MG63 (cell line): ENCODE results near the gene PFN2. TPM values are rescaled to one million over a fixed set of nuclear protein-coding genes. Genes with fewer than 3 reads are reported as not detected.
"Not testable (repeated sequence)": the region's sequence is repeated elsewhere in the genome, so short reads cannot be mapped to it uniquely, and the experiment has no call there.

Source experiments
- DNase-seq: peaks from one replicate; pipeline ENCODE4 v3.0.0-alpha.2; 2020
- H3K27me3 ChIP-seq: fragments of 250-450 bp; sonication (Bioruptor Pico); 2 replicates; pipeline ENCODE4 v1.5.1; 2020; ENCODE audit warnings: mild to moderate bottlenecking, moderate library complexity
- H3K36me3 ChIP-seq: fragments of 250-450 bp; sonication (Bioruptor Pico); 2 replicates; pipeline ENCODE4 v1.5.1; 2020; ENCODE audit warnings: mild to moderate bottlenecking, moderate library complexity
- H3K4me3 ChIP-seq: fragments of 250-450 bp; sonication (Bioruptor Pico); 2 replicates; pipeline ENCODE4 v1.5.1; 2020; ENCODE audit warnings: mild to moderate bottlenecking, moderate library complexity
- H3K9me3 ChIP-seq: fragments of 250-450 bp; sonication (Bioruptor Pico); 2 replicates; pipeline ENCODE4 v1.5.1; 2020; ENCODE audit warnings: mild to moderate bottlenecking, moderate library complexity
- total RNA-seq: library from RNA; depleted of rRNA; stranded (reverse); fragments of >200 nt; shearing (Covaris generic); gene quantifications from 2 replicates; pipeline ENCODE4 v1.2.3, GENCODE V29; 2014; ENCODE audit warnings: low replicate concordance; rRNA removed

Gene PFN2
- total RNA-seq: 493 and 609 TPM in 2 replicates

GRCh38 chr3:149970716-149971402, at the start of gene PFN2:
TSS of gene PFN2 (minus strand) at chr3:149970895. CDS start at chr3:149970856, 39 bp downstream.
- DNase-seq: peak; percentile 89
- peak within 1 kb of the TSS; percentile 78 for H3K4me3 ChIP-seq
- peaks cover 34% of the 10 kb centered on the region for H3K36me3 ChIP-seq
- H3K9me3 ChIP-seq: peaks cover 8% of the 10 kb centered on the region
- H3K27me3 ChIP-seq: no peaks in the 10 kb centered on the region

- no peaks in the 10 kb centered on the region for H3K27me3 ChIP-seq
- H3K4me3 ChIP-seq: no peak overlapping the region
- H3K36me3 ChIP-seq: no peaks in the 10 kb centered on the region
- H3K9me3 ChIP-seq: no peaks in the 10 kb centered on the region; the same call in 1 of the 2 replicates
- DNase-seq: no peak
Measured at GRCh38 chr3:150015901-150016300, 45.2 kb upstream of the PFN2 start.

GRCh38 chr3:150014782-150015181, 44.1 kb upstream of the PFN2 start:
- Histone ChIP-seq H3K9me3 (no peaks in the 10 kb centered on the region; the same call in 1 of the 2 replicates), H3K27me3 (no peaks in the 10 kb centered on the region), H3K36me3 (no peaks in the 10 kb centered on the region), H3K4me3 (no peak overlapping the region)
- no peak for DNase-seq

GRCh38 chr3:150013801-150014200, 43.1 kb upstream of the PFN2 start:
- no peaks in the 10 kb centered on the region; the same call in 1 of the 2 replicates for H3K9me3 ChIP-seq
- DNase-seq: no peak
- no peaks in the 10 kb centered on the region for H3K27me3 ChIP-seq
- no peaks in the 10 kb centered on the region for H3K36me3 ChIP-seq
- no peak overlapping the region for H3K4me3 ChIP-seq

GRCh38 chr3:150006794-150007193, 36.1 kb upstream of the PFN2 start:
- Histone ChIP-seq H3K36me3 (no peaks in the 10 kb centered on the region), H3K9me3 (no peaks in the 10 kb centered on the region), H3K27me3 (no peaks in the 10 kb centered on the region), H3K4me3 (no peak overlapping the region)
- DNase-seq: no peak

- no peak overlapping the region for H3K4me3 ChIP-seq
- no peaks in the 10 kb centered on the region for H3K9me3 ChIP-seq
- no peak for DNase-seq
- no peaks in the 10 kb centered on the region for H3K27me3 ChIP-seq
- H3K36me3 ChIP-seq: no peaks in the 10 kb centered on the region
Measured at GRCh38 chr3:150005243-150006112, 34.8 kb upstream of the PFN2 start.

- Histone ChIP-seq H3K27me3 (no peaks in the 10 kb centered on the region), H3K36me3 (no peaks in the 10 kb centered on the region), H3K4me3 (no peak overlapping the region), H3K9me3 (no peaks in the 10 kb centered on the region)
- no peak for DNase-seq
Measured at GRCh38 chr3:150000641-150001040, 29.9 kb upstream of the PFN2 start.

GRCh38 chr3:149999421-149999820, 28.7 kb upstream of the PFN2 start:
- H3K4me3 ChIP-seq: no peak overlapping the region
- H3K27me3 ChIP-seq: no peaks in the 10 kb centered on the region
- H3K9me3 ChIP-seq: peaks cover 9% of the 10 kb centered on the region
- DNase-seq: no peak
- H3K36me3 ChIP-seq: no peaks in the 10 kb centered on the region

- Histone ChIP-seq H3K9me3 (peaks cover 13% of the 10 kb centered on the region), H3K27me3 (no peaks in the 10 kb centered on the region), H3K4me3 (no peak overlapping the region), H3K36me3 (no peaks in the 10 kb centered on the region)
- DNase-seq: no peak
Measured at GRCh38 chr3:149998946-149999345, 28.3 kb upstream of the PFN2 start.

GRCh38 chr3:149992416-149993058, 21.8 kb upstream of the PFN2 start:
- no peaks in the 10 kb centered on the region for H3K27me3 ChIP-seq
- H3K9me3 ChIP-seq: peaks cover 13% of the 10 kb centered on the region
- no peak overlapping the region for H3K4me3 ChIP-seq
- no peaks in the 10 kb centered on the region for H3K36me3 ChIP-seq
- no peak for DNase-seq

GRCh38 chr3:149990423-149990948, 19.8 kb upstream of the PFN2 start:
- Histone ChIP-seq H3K4me3 (no peak overlapping the region), H3K27me3 (no peaks in the 10 kb centered on the region), H3K36me3 (no peaks in the 10 kb centered on the region), H3K9me3 (peaks cover 12% of the 10 kb centered on the region)
- no peak for DNase-seq

- no peak for DNase-seq
- no peaks in the 10 kb centered on the region for H3K36me3 ChIP-seq
- no peak overlapping the region for H3K4me3 ChIP-seq
- H3K27me3 ChIP-seq: no peaks in the 10 kb centered on the region
- H3K9me3 ChIP-seq: peaks cover 2% of the 10 kb centered on the region; the same call in 1 of the 2 replicates
Measured at GRCh38 chr3:149989307-149989706, 18.6 kb upstream of the PFN2 start.

- Histone ChIP-seq H3K36me3 (no peaks in the 10 kb centered on the region), H3K9me3 (no peaks in the 10 kb centered on the region), H3K4me3 (no peak overlapping the region), H3K27me3 (no peaks in the 10 kb centered on the region)
- DNase-seq: no peak
Measured at GRCh38 chr3:149983628-149984027, 12.9 kb upstream of the PFN2 start.

GRCh38 chr3:149983053-149983452, 12.4 kb upstream of the PFN2 start:
- H3K36me3 ChIP-seq, H3K9me3 ChIP-seq, H3K4me3 ChIP-seq, H3K27me3 ChIP-seq: not testable (repeated sequence)
- peak; percentile 23 for DNase-seq

GRCh38 chr3:149981979-149982378, 11.3 kb upstream of the PFN2 start:
- H3K9me3 ChIP-seq, H3K27me3 ChIP-seq, DNase-seq, H3K4me3 ChIP-seq, H3K36me3 ChIP-seq: not testable (repeated sequence)

- no peaks in the 10 kb centered on the region for H3K36me3 ChIP-seq
- no peak for DNase-seq
- H3K4me3 ChIP-seq: no peak overlapping the region
- no peaks in the 10 kb centered on the region for H3K27me3 ChIP-seq
- H3K9me3 ChIP-seq: peaks cover 8% of the 10 kb centered on the region
Measured at GRCh38 chr3:149977386-149977785, 6.7 kb upstream of the PFN2 start.

GRCh38 chr3:149975919-149976318, 5.2 kb upstream of the PFN2 start:
- Histone ChIP-seq H3K4me3 (no peak overlapping the region), H3K27me3 (no peaks in the 10 kb centered on the region), H3K36me3 (no peaks in the 10 kb centered on the region), H3K9me3 (peaks cover 8% of the 10 kb centered on the region)
- DNase-seq: no peak
